ENCODE measurements around the gene DNAI1.

The DNAI1 gene

GRCh38 chr9:34541540-34541939 is 82.9 kb downstream of the DNAI1 start:
- DNase-seq (ENCODE audit: low read depth in 2 of 2): no peak

- DNase-seq (ENCODE audit: low read depth in 2 of 2): no peak
Observed at GRCh38 chr9:34544035-34544434, 85.4 kb downstream of the DNAI1 start.

GRCh38 chr9:34545497-34545896 is 86.9 kb downstream of the DNAI1 start:
- DNase-seq (ENCODE audit: low read depth in 2 of 2): no peak

- no peak for DNase-seq (ENCODE audit: low read depth in 2 of 2)
Observed at GRCh38 chr9:34546102-34546833, 87.7 kb downstream of the DNAI1 start.

- DNase-seq (ENCODE audit: low read depth in 2 of 2): peak in 1 of 2 donors; percentile 31
Observed at GRCh38 chr9:34546834-34547827, 88.5 kb downstream of the DNAI1 start.

GRCh38 chr9:34547960-34548611 is 89.5 kb downstream of the DNAI1 start:
- no peak for DNase-seq (ENCODE audit: low read depth in 2 of 2)

GRCh38 chr9:34549407-34549732 is 90.8 kb downstream of the DNAI1 start:
- no peak for DNase-seq (ENCODE audit: low read depth in 2 of 2)

- no peak for DNase-seq (ENCODE audit: low read depth in 2 of 2)
Observed at GRCh38 chr9:34550016-34550680, 91.5 kb downstream of the DNAI1 start.

GRCh38 chr9:34550681-34551270 is 92.2 kb downstream of the DNAI1 start:
- DNase-seq (ENCODE audit: low read depth in 2 of 2): no peak

- no peak for DNase-seq (ENCODE audit: low read depth in 2 of 2)
Observed at GRCh38 chr9:34551751-34552605, 93.4 kb downstream of the DNAI1 start.

- DNase-seq (ENCODE audit: low read depth in 2 of 2): no peak
Observed at GRCh38 chr9:34552606-34552981, 94.0 kb downstream of the DNAI1 start.

GRCh38 chr9:34552986-34553385 is 94.4 kb downstream of the DNAI1 start:
- DNase-seq (ENCODE audit: low read depth in 2 of 2): no peak

- no peak for DNase-seq (ENCODE audit: low read depth in 2 of 2)
Observed at GRCh38 chr9:34553511-34554021, 95.0 kb downstream of the DNAI1 start.

- DNase-seq (ENCODE audit: low read depth in 2 of 2): no peak
Observed at GRCh38 chr9:34554211-34555001, 95.8 kb downstream of the DNAI1 start.

- DNase-seq (ENCODE audit: low read depth in 2 of 2): no peak
Observed at GRCh38 chr9:34555002-34555348, 96.4 kb downstream of the DNAI1 start.

- DNase-seq (ENCODE audit: low read depth in 2 of 2): no peak
Observed at GRCh38 chr9:34555500-34555899, 96.9 kb downstream of the DNAI1 start.

GRCh38 chr9:34555936-34556525 is 97.4 kb downstream of the DNAI1 start:
- DNase-seq (ENCODE audit: low read depth in 2 of 2): no peak

GRCh38 chr9:34556949-34557348 is 98.3 kb downstream of the DNAI1 start:
- DNase-seq (ENCODE audit: low read depth in 2 of 2): no peak
